Liver (tissue), 9 donors: Measurements from ENCODE around the gene HGF. TPM values are rescaled to one million over a fixed set of nuclear protein-coding genes. Genes with fewer than 3 reads are reported as not detected.

Experiments
- DNase-seq: peaks from one replicate; pipeline ENCODE4 v3.0.0-alpha.2; 2017; ENCODE audit warnings: low spot score
- H3K27ac ChIP-seq, 2 donors: one replicate each; pipeline ENCODE4 v1.7.0; 2013; ENCODE audit warnings: inconsistent platforms in 2 of 2, low read length in 2 of 2, control low read depth in 1 of 2, low read depth in 1 of 2, mild to moderate bottlenecking in 1 of 2
- H3K27me3 ChIP-seq, 4 donors: one replicate each; pipeline versions ENCODE4 v1.6.1 to v1.7.0; 2013; ENCODE audit warnings: low read length in 3 of 4, inconsistent platforms in 1 of 4, mild to moderate bottlenecking in 1 of 4, moderate library complexity in 1 of 4; ENCODE audit not compliant: control insufficient read depth in 4 of 4, insufficient read depth in 4 of 4
- H3K36me3 ChIP-seq, 4 donors: one replicate each; pipeline versions ENCODE4 v1.6.1 to v1.7.0; 2013; ENCODE audit warnings: low read length in 3 of 4, mild to moderate bottlenecking in 3 of 4, low read depth in 1 of 4, moderate library complexity in 1 of 4; ENCODE audit not compliant: control insufficient read depth in 4 of 4, insufficient read depth in 3 of 4
- H3K4me1 ChIP-seq, 4 donors: one replicate each; pipeline versions ENCODE4 v1.6.1 to v1.7.0; 2013; ENCODE audit warnings: low read length in 3 of 4, mild to moderate bottlenecking in 3 of 4, moderate library complexity in 1 of 4; ENCODE audit not compliant: control insufficient read depth in 4 of 4, insufficient read depth in 4 of 4
- H3K4me3 ChIP-seq, 3 donors: one replicate each; pipeline versions ENCODE4 v1.6.1 to v1.7.0; 2013; ENCODE audit warnings: low read length in 3 of 3, control low read depth in 1 of 3, low read depth in 1 of 3, mild to moderate bottlenecking in 1 of 3
- H3K9ac ChIP-seq, 2 donors: one replicate each; pipeline ENCODE4 v1.7.0; 2013; ENCODE audit warnings: low read length in 2 of 2, mild to moderate bottlenecking in 2 of 2, moderate library complexity in 2 of 2, control low read depth in 1 of 2, low read depth in 1 of 2
- H3K9me3 ChIP-seq, 4 donors: one replicate each; pipeline versions ENCODE4 v1.6.1 to v1.7.0; 2013; ENCODE audit warnings: low read length in 3 of 4; ENCODE audit not compliant: control insufficient read depth in 4 of 4
- ATF3 ChIP-seq: IDR thresholded peaks from 2 replicates; pipeline ENCODE4 v1.6.1; 2016; ENCODE audit warnings: antibody characterized with exemption
- CTCF ChIP-seq: fragments of 150-350 bp; IDR thresholded peaks from 2 replicates; pipeline ENCODE4 v1.5.1; 2017; ENCODE audit warnings: improper control_type of control experiment, low read depth, low read length; ENCODE audit not compliant: missing input control
- EGR1 ChIP-seq, 2 donors: IDR thresholded peaks; 2 replicates each; pipeline ENCODE4 v1.6.1; 2016 to 2018; ENCODE audit warnings: antibody characterized with exemption in 2 of 2, low read depth in 2 of 2
- FOXA1 ChIP-seq: IDR thresholded peaks from 2 replicates; pipeline ENCODE4 v1.6.1; 2016; ENCODE audit warnings: antibody characterized with exemption
- FOXA2 ChIP-seq: IDR thresholded peaks from 2 replicates; pipeline ENCODE4 v1.6.1; 2016; ENCODE audit warnings: antibody characterized with exemption
- GABPA ChIP-seq, 2 donors: IDR thresholded peaks in 1 of 2; conservative IDR thresholded peaks in 1 of 2; 2 replicates each; pipeline ENCODE4 v1.6.1; 2016; ENCODE audit warnings: antibody characterized with exemption in 2 of 2, mild to moderate bottlenecking in 1 of 2, moderate library complexity in 1 of 2
- HNF4A ChIP-seq, 2 donors: conservative IDR thresholded peaks; 2 replicates each; pipeline ENCODE4 v1.6.1; 2016; ENCODE audit warnings: antibody characterized with exemption in 2 of 2, mild to moderate bottlenecking in 2 of 2
- HNF4G ChIP-seq: IDR thresholded peaks from 2 replicates; pipeline ENCODE4 v1.6.1; 2016; ENCODE audit warnings: antibody characterized with exemption
- JUND ChIP-seq, 2 donors: IDR thresholded peaks; 2 replicates each; pipeline ENCODE4 v1.6.1; 2016; ENCODE audit warnings: antibody characterized with exemption in 2 of 2
- NR2F2 ChIP-seq: IDR thresholded peaks from 2 replicates; pipeline ENCODE4 v1.6.1; 2016; ENCODE audit warnings: antibody characterized with exemption
- RAD21 ChIP-seq, 2 donors: IDR thresholded peaks; 2 replicates each; pipeline ENCODE4 v1.6.1; 2016; ENCODE audit warnings: antibody characterized with exemption in 2 of 2, mild to moderate bottlenecking in 2 of 2
- REST ChIP-seq: IDR thresholded peaks from 2 replicates; pipeline ENCODE4 v1.6.1; 2016; ENCODE audit warnings: antibody characterized with exemption, mild to moderate bottlenecking
- RXRA ChIP-seq, 2 donors: IDR thresholded peaks; 2 replicates each; pipeline ENCODE4 v1.6.1; 2017 to 2018; ENCODE audit warnings: antibody characterized with exemption in 2 of 2, mild to moderate bottlenecking in 1 of 2
- SP1 ChIP-seq: IDR thresholded peaks from 2 replicates; pipeline ENCODE4 v1.6.1; 2018; ENCODE audit warnings: antibody characterized with exemption, mild to moderate bottlenecking
- TAF1 ChIP-seq: conservative IDR thresholded peaks from 2 replicates; pipeline ENCODE4 v1.6.1; 2016; ENCODE audit warnings: antibody characterized with exemption, mild to moderate bottlenecking
- YY1 ChIP-seq: IDR thresholded peaks from 2 replicates; pipeline ENCODE4 v1.6.1; 2016; ENCODE audit warnings: antibody characterized with exemption, mild to moderate bottlenecking
- ZBTB33 ChIP-seq: IDR thresholded peaks from 2 replicates; pipeline ENCODE4 v1.6.1; 2016; ENCODE audit warnings: antibody characterized with exemption
- WGBS: extraction: QIAGEN DNeasy Blood & Tissue Kit; methylation state at CpG from one replicate; pipeline ENCODE4 v1.1.7; 2013; 5-methylcytosine and 5-hydroxymethylcytosine counted together
- polyA plus RNA-seq, 2 donors: library from polyadenylated mRNA; stranded (reverse) in 1 of 2; unstranded in 1 of 2; fragments of 200-250 nt in 1 of 2; fragments of >200 nt in 1 of 2; fragmentation: Nextera tagmentation in 1 of 2; extraction: Ambion mirVana in 1 of 2; gene quantifications; one replicate each; pipeline versions ENCODE4 v1.2.1 to v1.2.3, GENCODE V29; 2013 to 2015
- total RNA-seq, 2 donors: library from RNA; depleted of rRNA; stranded (reverse); fragments of >200 nt; gene quantifications; one replicate each; pipeline ENCODE4 v1.2.3, GENCODE V29; 2014
- donor health status: healthy.
- donor health status: healthy.
- donor health status: healthy.
- donor health status: healthy.
- donor health status: healthy.

HGF gene
- total and polyA plus RNA-seq, 4 donors: 12.0 to 29.8 (median 15.3) TPM

- Histone ChIP-seq H3K9ac (no peak overlapping the region), H3K4me3 (no peak overlapping the region), H3K27ac (no peak overlapping the region), H3K9me3 (no peaks in the 10 kb centered on the region), H3K4me1 (no peaks in the 10 kb centered on the region), H3K36me3 (no peaks in the 10 kb centered on the region), H3K27me3 (no peaks in the 10 kb centered on the region)
- no peak for DNase-seq
- TF ChIP-seq GABPA (IDR thresholded peaks at IDR 0.05 in 1 of 2, conservative IDR thresholded peaks at IDR 0.05 in 1 of 2) (no peak), RAD21 (IDR thresholded peaks at IDR 0.05) (peak; percentile 33 to 43)
- 45% methylated on average over 5 of the region's 5 CpGs for WGBS
Measured at GRCh38 chr7:81715984-81716588, 53.8 kb downstream of the HGF start.

GRCh38 chr7:81714306-81714705 is 55.5 kb downstream of the HGF start:
- TF ChIP-seq ATF3 (no peak), SP1 (no peak), RAD21 (IDR thresholded peaks at IDR 0.05) (no peak), YY1 (no peak), GABPA (IDR thresholded peaks at IDR 0.05 in 1 of 2, conservative IDR thresholded peaks at IDR 0.05 in 1 of 2) (no peak), RXRA (IDR thresholded peaks at IDR 0.05) (no peak), NR2F2 (no peak), FOXA2 (no peak), FOXA1 (no peak), JUND (IDR thresholded peaks at IDR 0.05) (no peak), ZBTB33 (no peak), HNF4G (no peak)
- H3K27me3 ChIP-seq: no peaks in the 10 kb centered on the region
- no peak overlapping the region for H3K27ac ChIP-seq
- WGBS: 86% methylated on average over 1 of the region's 1 CpG
- no peaks in the 10 kb centered on the region for H3K4me1 ChIP-seq
- H3K36me3 ChIP-seq: no peaks in the 10 kb centered on the region
- H3K9me3 ChIP-seq: no peaks in the 10 kb centered on the region
- no peak for DNase-seq
- no peak overlapping the region for H3K4me3 ChIP-seq
- no peak overlapping the region for H3K9ac ChIP-seq

GRCh38 chr7:81710751-81711150 is 59.1 kb downstream of the HGF start:
- no peaks in the 10 kb centered on the region for H3K36me3 ChIP-seq
- no peaks in the 10 kb centered on the region for H3K9me3 ChIP-seq
- H3K4me3 ChIP-seq: no peak overlapping the region
- H3K9ac ChIP-seq: no peak overlapping the region
- H3K4me1 ChIP-seq: no peaks in the 10 kb centered on the region
- DNase-seq: no peak
- H3K27ac ChIP-seq: no peak overlapping the region
- no peaks in the 10 kb centered on the region for H3K27me3 ChIP-seq
- 92% methylated on average over 1 of the region's 1 CpG for WGBS
- no peak for TF ChIP-seq JUND (IDR thresholded peaks at IDR 0.05)
- TF ChIP-seq ZBTB33: no peak
- TF ChIP-seq GABPA (IDR thresholded peaks at IDR 0.05 in 1 of 2, conservative IDR thresholded peaks at IDR 0.05 in 1 of 2): no peak
- TF ChIP-seq SP1: no peak
- TF ChIP-seq FOXA1: no peak
- no peak for TF ChIP-seq REST
- TF ChIP-seq EGR1 (IDR thresholded peaks at IDR 0.05; ENCODE audit: low read depth in 2 of 2): no peak
- TF ChIP-seq RXRA (IDR thresholded peaks at IDR 0.05): no peak
- no peak for TF ChIP-seq ATF3
- no peak for TF ChIP-seq CTCF
- no peak for TF ChIP-seq FOXA2
- TF ChIP-seq HNF4G: no peak
- TF ChIP-seq TAF1: no peak
- no peak for TF ChIP-seq HNF4A (conservative IDR thresholded peaks at IDR 0.05)
- no peak for TF ChIP-seq YY1
- no peak for TF ChIP-seq RAD21 (IDR thresholded peaks at IDR 0.05)
